ENCODE measurements around the gene S100A3.

The S100A3 gene

DNA sequence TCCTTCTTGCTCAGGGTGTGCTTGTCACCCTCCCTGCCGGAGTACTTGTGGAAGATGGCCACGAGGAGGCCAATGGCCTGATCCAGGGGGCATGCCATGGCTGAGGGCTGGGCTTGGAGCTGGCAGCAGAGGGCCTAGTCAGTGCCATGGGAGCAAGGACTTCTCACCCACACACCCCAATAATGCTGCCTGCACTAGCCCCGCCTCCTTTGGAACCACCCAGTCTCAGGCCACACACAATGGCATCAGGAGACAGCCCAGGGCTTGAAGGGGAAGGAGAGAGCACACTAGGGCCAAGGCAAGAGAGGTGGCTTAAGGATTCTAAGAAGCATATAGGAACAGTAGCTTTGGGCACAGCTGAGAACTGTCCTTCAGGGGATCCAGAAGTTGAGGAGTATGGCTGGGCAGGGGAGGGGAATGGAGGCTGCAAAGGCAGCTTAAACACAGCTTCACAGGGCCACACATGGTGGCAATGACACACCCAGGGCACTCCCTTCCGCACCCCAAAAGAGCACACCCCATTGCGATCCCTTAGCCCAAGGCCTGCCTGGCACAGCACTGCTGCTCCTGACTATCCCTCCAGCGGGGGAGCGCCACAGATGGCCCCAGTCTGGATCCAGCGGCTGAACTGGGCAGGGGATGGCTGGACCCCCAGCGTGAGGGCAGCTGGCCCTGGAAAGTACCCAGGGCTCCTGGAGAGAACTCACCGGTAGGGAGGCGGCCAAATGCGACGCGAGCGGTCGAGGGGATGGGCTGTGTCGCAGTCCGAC is 13.6 kb downstream of the S100A3 start, which contains the start of gene S100A6:
Gene S100A6, minus strand, starts transcription at position 750 of the 770 bp plus-strand sequence. Its CDS starts 652 bp downstream, at position 98.
- peaks cover 71% of the 10 kb centered on the region for H3K4me1 ChIP-seq (ENCODE audit: control insufficient read depth, insufficient read depth, low read length)
- peak within 1 kb of the TSS; percentile 99 for H3K9ac ChIP-seq (ENCODE audit: low read length)
- H3K36me3 ChIP-seq (ENCODE audit: control insufficient read depth, insufficient read depth, low read length) = peaks cover 14% of the 10 kb centered on the region
- H3K4me3 ChIP-seq (ENCODE audit: low read length) = peak within 1 kb of the TSS; percentile 85
- H3K27me3 ChIP-seq (ENCODE audit: control insufficient read depth, insufficient read depth, low read length) = no peaks in the 10 kb centered on the region
- no peaks in the 10 kb centered on the region for H3K9me3 ChIP-seq (ENCODE audit: control insufficient read depth, low read length)

GRCh38 chr1:153534925-153535241 is 14.2 kb downstream of the S100A3 start:
- H3K9ac ChIP-seq (ENCODE audit: low read length) = peak overlapping the region; percentile 99

DNA sequence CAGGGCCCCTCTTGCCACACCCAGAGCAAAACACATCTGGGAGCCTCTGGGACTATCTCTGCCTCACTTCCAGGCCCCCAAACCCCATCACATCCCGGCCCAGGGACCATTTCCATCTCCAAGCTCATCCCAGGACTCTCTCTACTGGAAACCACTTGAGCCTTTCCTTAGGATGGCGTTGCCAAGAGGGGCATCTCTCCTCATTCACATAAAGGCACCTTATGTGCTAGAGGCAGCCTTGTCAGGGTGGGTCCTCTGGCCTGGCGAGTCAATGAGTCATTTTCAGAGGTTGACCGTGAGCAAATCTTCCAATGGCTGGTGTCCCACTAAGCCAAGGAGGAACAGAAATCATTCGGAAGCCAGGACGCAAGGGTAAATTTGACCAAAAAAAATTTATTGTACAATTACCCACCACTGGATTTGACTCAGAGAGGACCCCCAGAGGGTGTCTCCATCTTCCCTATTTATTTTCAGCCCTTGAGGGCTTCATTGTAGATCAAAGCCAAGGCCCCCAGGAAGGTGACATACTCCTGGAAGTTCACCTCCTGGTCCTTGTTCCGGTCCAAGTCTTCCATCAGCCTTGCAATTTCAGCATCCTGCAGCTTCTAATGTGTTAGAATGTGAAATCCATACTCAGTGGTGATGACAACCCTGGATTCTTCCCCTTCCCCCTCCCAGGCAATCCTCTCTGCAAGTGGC is 14.7 kb downstream of the S100A3 start:
- H3K36me3 ChIP-seq (ENCODE audit: control insufficient read depth, insufficient read depth, low read length) = peaks cover 14% of the 10 kb centered on the region
- H3K27me3 ChIP-seq (ENCODE audit: control insufficient read depth, insufficient read depth, low read length) = no peaks in the 10 kb centered on the region
- peak overlapping the region; percentile 99 for H3K9ac ChIP-seq (ENCODE audit: low read length)
- H3K4me3 ChIP-seq (ENCODE audit: low read length) = peak overlapping the region; percentile 85
- peaks cover 62% of the 10 kb centered on the region for H3K4me1 ChIP-seq (ENCODE audit: control insufficient read depth, insufficient read depth, low read length)
- H3K9me3 ChIP-seq (ENCODE audit: control insufficient read depth, low read length) = no peaks in the 10 kb centered on the region

More at GRCh38 chr1:153534925-153535241, 14.2 kb downstream of the S100A3 start:
- H3K4me1 ChIP-seq (ENCODE audit: control insufficient read depth, insufficient read depth, low read length) = peaks cover 66% of the 10 kb centered on the region
- H3K36me3 ChIP-seq (ENCODE audit: control insufficient read depth, insufficient read depth, low read length) = peaks cover 14% of the 10 kb centered on the region
- no peaks in the 10 kb centered on the region for H3K9me3 ChIP-seq (ENCODE audit: control insufficient read depth, low read length)
- H3K4me3 ChIP-seq (ENCODE audit: low read length) = peak overlapping the region; percentile 85
- H3K27me3 ChIP-seq (ENCODE audit: control insufficient read depth, insufficient read depth, low read length) = no peaks in the 10 kb centered on the region

- Histone ChIP-seq H3K4me1 (ENCODE audit: control insufficient read depth, insufficient read depth, low read length) (peaks cover 62% of the 10 kb centered on the region), H3K9ac (ENCODE audit: low read length) (peak overlapping the region; percentile 99), H3K4me3 (ENCODE audit: low read length) (peak overlapping the region; percentile 85), H3K27me3 (ENCODE audit: control insufficient read depth, insufficient read depth, low read length) (no peaks in the 10 kb centered on the region), H3K9me3 (ENCODE audit: control insufficient read depth, low read length) (no peaks in the 10 kb centered on the region), H3K36me3 (ENCODE audit: control insufficient read depth, insufficient read depth, low read length) (peaks cover 14% of the 10 kb centered on the region)
Measured at GRCh38 chr1:153533689-153534201, 15.3 kb downstream of the S100A3 start.

DNA sequence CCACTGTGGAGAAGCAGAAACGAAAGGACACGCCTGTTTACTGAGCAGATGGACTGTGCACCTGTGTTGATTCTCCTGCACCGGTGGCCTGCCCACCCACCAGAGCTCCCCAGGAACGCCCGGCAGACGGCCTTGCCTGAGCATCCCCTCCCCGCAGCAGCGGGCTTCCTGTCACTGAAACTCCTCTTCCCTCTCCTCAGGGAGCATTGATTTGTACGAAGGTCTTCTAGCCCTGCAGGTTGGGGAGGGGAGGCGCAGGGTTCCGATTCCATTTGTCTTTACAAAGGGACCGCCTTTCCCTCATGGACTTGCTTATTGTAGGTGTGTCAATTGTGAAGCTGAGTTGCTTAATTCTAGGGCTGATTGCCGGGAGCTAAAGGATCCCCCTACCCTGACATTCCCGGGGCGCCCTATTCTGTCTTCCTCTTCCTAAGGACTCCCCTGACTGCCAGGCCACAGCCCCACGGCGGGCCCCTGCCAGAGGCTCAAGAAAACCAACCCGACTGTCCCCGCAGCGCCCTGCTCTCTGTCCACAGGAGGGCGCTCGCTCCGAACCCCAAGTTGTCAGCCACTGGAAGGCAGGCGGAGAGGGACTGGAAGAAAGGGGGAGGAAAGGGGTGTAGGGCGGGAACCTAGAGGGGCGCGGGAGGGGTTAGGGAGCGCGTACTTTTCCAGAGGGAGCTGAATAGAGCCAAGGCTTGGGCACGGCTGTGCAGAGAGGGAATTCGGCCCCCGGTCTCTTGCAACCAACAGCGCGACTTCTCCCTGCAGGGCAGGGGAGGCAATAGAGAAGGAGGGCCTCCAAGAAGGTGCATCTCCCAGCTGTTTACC is 16.1 kb downstream of the S100A3 start:
- no peaks in the 10 kb centered on the region for H3K27me3 ChIP-seq (ENCODE audit: control insufficient read depth, insufficient read depth, low read length)

GRCh38 chr1:153532181-153532580 is 16.9 kb downstream of the S100A3 start:
- H3K9ac ChIP-seq (ENCODE audit: low read length) = peak overlapping the region; percentile 99

More for the DNA sequence above, 16.1 kb downstream of the S100A3 start:
- peaks cover 14% of the 10 kb centered on the region for H3K36me3 ChIP-seq (ENCODE audit: control insufficient read depth, insufficient read depth, low read length)
- H3K4me3 ChIP-seq (ENCODE audit: low read length) = peak overlapping the region; percentile 85
- H3K4me1 ChIP-seq (ENCODE audit: control insufficient read depth, insufficient read depth, low read length) = peaks cover 54% of the 10 kb centered on the region
- peak overlapping the region; percentile 99 for H3K9ac ChIP-seq (ENCODE audit: low read length)
- H3K9me3 ChIP-seq (ENCODE audit: control insufficient read depth, low read length) = no peaks in the 10 kb centered on the region

DNA sequence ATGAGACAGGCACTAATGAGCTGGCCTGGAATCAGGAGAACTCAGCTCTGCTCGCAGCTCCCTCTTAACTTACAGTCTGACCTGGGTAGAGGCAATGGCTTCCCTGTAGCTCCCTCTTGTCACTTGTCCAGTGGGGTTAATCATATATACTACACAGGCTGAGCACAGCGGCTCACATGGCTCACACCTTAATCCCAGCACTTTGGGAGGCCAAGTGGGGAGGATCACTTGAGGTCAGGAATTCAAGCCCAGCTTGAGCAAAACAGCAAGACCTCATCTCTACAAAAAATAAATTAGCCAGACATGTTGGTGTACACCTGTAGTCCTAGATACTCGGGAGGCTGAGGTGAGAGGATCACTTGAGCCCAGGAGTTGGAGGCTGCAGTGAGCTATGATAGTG is 17.4 kb downstream of the S100A3 start:
- Histone ChIP-seq H3K36me3 (ENCODE audit: control insufficient read depth, insufficient read depth, low read length) (peaks cover 14% of the 10 kb centered on the region), H3K27me3 (ENCODE audit: control insufficient read depth, insufficient read depth, low read length) (no peaks in the 10 kb centered on the region), H3K9ac (ENCODE audit: low read length) (no peak overlapping the region), H3K4me1 (ENCODE audit: control insufficient read depth, insufficient read depth, low read length) (peaks cover 41% of the 10 kb centered on the region), H3K4me3 (ENCODE audit: low read length) (no peak overlapping the region), H3K9me3 (ENCODE audit: control insufficient read depth, low read length) (no peaks in the 10 kb centered on the region)

More at GRCh38 chr1:153532181-153532580, 16.9 kb downstream of the S100A3 start:
- Histone ChIP-seq H3K36me3 (ENCODE audit: control insufficient read depth, insufficient read depth, low read length) (peaks cover 14% of the 10 kb centered on the region), H3K4me3 (ENCODE audit: low read length) (no peak overlapping the region), H3K4me1 (ENCODE audit: control insufficient read depth, insufficient read depth, low read length) (peaks cover 46% of the 10 kb centered on the region), H3K9me3 (ENCODE audit: control insufficient read depth, low read length) (no peaks in the 10 kb centered on the region), H3K27me3 (ENCODE audit: control insufficient read depth, insufficient read depth, low read length) (no peaks in the 10 kb centered on the region)

GRCh38 chr1:153527683-153528040 is 21.4 kb downstream of the S100A3 start:
- no peaks in the 10 kb centered on the region for H3K36me3 ChIP-seq (ENCODE audit: control insufficient read depth, insufficient read depth, low read length)

GRCh38 chr1:153527023-153527682 is 21.9 kb downstream of the S100A3 start:
- Histone ChIP-seq H3K4me1 (ENCODE audit: control insufficient read depth, insufficient read depth, low read length) (peaks cover 18% of the 10 kb centered on the region), H3K4me3 (ENCODE audit: low read length) (no peak overlapping the region), H3K27me3 (ENCODE audit: control insufficient read depth, insufficient read depth, low read length) (no peaks in the 10 kb centered on the region), H3K36me3 (ENCODE audit: control insufficient read depth, insufficient read depth, low read length) (no peaks in the 10 kb centered on the region), H3K9ac (ENCODE audit: low read length) (no peak overlapping the region), H3K9me3 (ENCODE audit: control insufficient read depth, low read length) (no peaks in the 10 kb centered on the region)

More at GRCh38 chr1:153527683-153528040, 21.4 kb downstream of the S100A3 start:
- Histone ChIP-seq H3K4me1 (ENCODE audit: control insufficient read depth, insufficient read depth, low read length) (peaks cover 23% of the 10 kb centered on the region), H3K4me3 (ENCODE audit: low read length) (no peak overlapping the region), H3K9me3 (ENCODE audit: control insufficient read depth, low read length) (no peaks in the 10 kb centered on the region), H3K9ac (ENCODE audit: low read length) (no peak overlapping the region), H3K27me3 (ENCODE audit: control insufficient read depth, insufficient read depth, low read length) (no peaks in the 10 kb centered on the region)

DNA sequence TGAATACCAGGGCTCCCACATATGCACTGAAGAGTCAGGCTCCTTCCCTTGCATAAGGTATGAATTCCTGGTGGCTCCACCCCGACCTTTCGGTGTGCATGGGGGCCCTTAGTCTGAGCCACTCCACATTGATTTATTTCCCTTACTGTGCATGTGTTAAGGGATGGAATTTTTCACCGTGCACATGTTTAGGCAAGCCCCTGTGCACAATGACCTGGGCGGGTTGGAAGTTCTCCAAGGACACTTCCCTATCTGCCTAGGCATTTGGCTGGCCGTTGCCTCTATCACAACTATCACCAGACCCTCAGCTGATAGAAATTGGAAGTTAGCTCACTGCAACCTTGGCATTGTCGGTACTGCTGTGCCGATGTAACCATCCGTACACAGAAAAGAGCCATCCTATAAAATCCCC is 22.9 kb downstream of the S100A3 start:
- no peak overlapping the region for H3K4me3 ChIP-seq (ENCODE audit: low read length)

GRCh38 chr1:153525088-153525728 is 23.9 kb downstream of the S100A3 start:
- Histone ChIP-seq H3K36me3 (ENCODE audit: control insufficient read depth, insufficient read depth, low read length) (no peaks in the 10 kb centered on the region), H3K27me3 (ENCODE audit: control insufficient read depth, insufficient read depth, low read length) (no peaks in the 10 kb centered on the region), H3K9ac (ENCODE audit: low read length) (no peak overlapping the region), H3K9me3 (ENCODE audit: control insufficient read depth, low read length) (no peaks in the 10 kb centered on the region), H3K4me1 (ENCODE audit: control insufficient read depth, insufficient read depth, low read length) (peaks cover 22% of the 10 kb centered on the region), H3K4me3 (ENCODE audit: low read length) (no peak overlapping the region)

More for the DNA sequence above, 22.9 kb downstream of the S100A3 start:
- no peaks in the 10 kb centered on the region for H3K9me3 ChIP-seq (ENCODE audit: control insufficient read depth, low read length)
- H3K36me3 ChIP-seq (ENCODE audit: control insufficient read depth, insufficient read depth, low read length) = no peaks in the 10 kb centered on the region
- H3K27me3 ChIP-seq (ENCODE audit: control insufficient read depth, insufficient read depth, low read length) = no peaks in the 10 kb centered on the region
- peaks cover 13% of the 10 kb centered on the region for H3K4me1 ChIP-seq (ENCODE audit: control insufficient read depth, insufficient read depth, low read length)
- no peak overlapping the region for H3K9ac ChIP-seq (ENCODE audit: low read length)

All from mucosa of stomach (tissue), 1 donor.